K562 (cell line): ENCODE results near the gene ARMC9. TPM values are rescaled to one million over a fixed set of nuclear protein-coding genes. Genes with fewer than 3 reads are reported as not detected.

ENCODE experiments used
- ATAC-seq: fragments of 200-7000 bp; cut with Tn5 transposase; 3 replicates; pipeline ENCODE4 v1.9.1; 2020; ENCODE audit warnings: moderate library complexity
- BruUV-seq: library from RNA; stranded (reverse); fragments of 400-500 nt; replicated peaks from 2 replicates; lab custom pipeline; 2021; lab: Mats Ljungman, UMichigan
- CTCF ChIA-PET: fragments of 300-600 bp; formaldehyde crosslinking; extraction: SDS; loops from one replicate; lab custom pipeline; 2021; ENCODE audit warnings: low intra/inter-chr PET ratio; lab: Yijun Ruan, JAX
- POLR2A ChIA-PET: fragments of 300-600, 350-650 bp; sonication (Branson Sonifier 250); formaldehyde crosslinking; extraction: SDS; loops from one replicate; lab custom pipeline; 2021; ENCODE audit warnings: antibody characterized with exemption, inconsistent platforms; lab: Yijun Ruan, JAX
- DNase-seq, 4 experiments: peaks; one replicate each; pipeline versions ENCODE4 v3.0.0 to v3.0.0-alpha.2; 2011 to 2018; ENCODE audit warnings: low spot score in 3 of 4, mixed read lengths in 3 of 4; ENCODE audit errors: extremely low read depth in 1 of 4
- FAIRE-seq: peaks from 2 replicates; lab custom pipeline; 2011; peaks lifted over from hg19 to GRCh38; lab: Jason Lieb, UNC
- H2AFZ ChIP-seq: 2 replicates; pipeline ENCODE4 v1.6.0; 2011; ENCODE audit warnings: low read depth, low read length, control low read depth, inconsistent platforms
- H3K27ac ChIP-seq: fragments of 200-600 bp; 3 replicates; pipeline ENCODE4 v1.8.0; 2011; ENCODE audit warnings: low read depth, mild to moderate bottlenecking, control low read depth, inconsistent platforms, low read length, moderate library complexity, mixed read lengths; ENCODE audit errors: extremely low read depth
- H3K27me3 ChIP-seq, 2 experiments: fragments of 300-600 bp in 1 of 2; 2 replicates in 1 of 2; 3 replicates in 1 of 2; pipeline versions ENCODE4 v1.6.0 to v1.8.0; 2011; ENCODE audit warnings: inconsistent platforms in 2 of 2, low read length in 2 of 2, mild to moderate bottlenecking in 1 of 2, mixed read lengths in 1 of 2, moderate library complexity in 1 of 2; ENCODE audit not compliant: control insufficient read depth in 2 of 2, insufficient read depth in 2 of 2
- H3K36me3 ChIP-seq: fragments of 300-600 bp; 3 replicates; pipeline ENCODE4 v1.8.0; 2011; ENCODE audit warnings: mild to moderate bottlenecking, low read length, inconsistent platforms; ENCODE audit not compliant: control insufficient read depth, insufficient read depth
- H3K4me1 ChIP-seq, 2 experiments: fragments of 200-600 bp in 1 of 2; replicated peaks in 1 of 2; 2 replicates in 1 of 2; 3 replicates in 1 of 2; pipeline versions ENCODE4 v1.5.1 to v1.8.0; 2011; ENCODE audit warnings: inconsistent platforms in 2 of 2, low read length in 2 of 2, mild to moderate bottlenecking in 1 of 2, mixed read lengths in 1 of 2, moderate library complexity in 1 of 2; ENCODE audit not compliant: control insufficient read depth in 2 of 2, insufficient read depth in 2 of 2
- H3K4me2 ChIP-seq: 2 replicates; pipeline ENCODE4 v1.6.1; 2011; ENCODE audit warnings: low read length, control low read depth, inconsistent platforms, mixed read lengths; ENCODE audit not compliant: insufficient read depth
- H3K4me3 ChIP-seq: fragments of 200-600 bp; sonication (generic), shearing (Covaris generic); 2 replicates; pipeline ENCODE4 v1.5.1; 2016; ENCODE audit warnings: control low read depth, inconsistent platforms
- H3K79me2 ChIP-seq: fragments of 200-600 bp; 3 replicates; pipeline ENCODE4 v1.8.0; 2011; ENCODE audit warnings: low read length, inconsistent platforms; ENCODE audit not compliant: control insufficient read depth, insufficient read depth
- H3K9ac ChIP-seq, 2 experiments: 2 replicates each; pipeline versions ENCODE4 v1.6.0 to v1.6.1; 2011; ENCODE audit warnings: low read depth in 2 of 2, low read length in 2 of 2, control low read depth in 1 of 2, inconsistent platforms in 1 of 2, mild to moderate bottlenecking in 1 of 2, mixed read lengths in 1 of 2; ENCODE audit not compliant: insufficient read depth in 1 of 2
- H3K9me1 ChIP-seq: one replicate; pipeline ENCODE4 v1.6.0; 2011; ENCODE audit warnings: inconsistent platforms, mild to moderate bottlenecking, low read length, moderate library complexity; ENCODE audit not compliant: control insufficient read depth, insufficient read depth
- H3K9me3 ChIP-seq: replicated peaks from 2 replicates; pipeline ENCODE4 v1.5.1; 2011; ENCODE audit warnings: low read depth, low read length, inconsistent platforms; ENCODE audit not compliant: control insufficient read depth, insufficient read depth
- H4K20me1 ChIP-seq: replicated peaks from 2 replicates; pipeline ENCODE4 v1.6.1; 2011; ENCODE audit warnings: low read length, inconsistent platforms, mixed read lengths; ENCODE audit not compliant: control insufficient read depth, insufficient read depth
- ATF7 ChIP-seq: fragments of 450-650 bp; IDR thresholded peaks from 2 replicates; pipeline ENCODE4 v1.7.1; 2014; ENCODE audit warnings: mild to moderate bottlenecking, moderate library complexity
- NCOA1 ChIP-seq: fragments of 450-650 bp; IDR thresholded peaks from 2 replicates; pipeline ENCODE4 v1.6.1; 2016; ENCODE audit warnings: low read depth
- NFXL1 ChIP-seq: fragments of 450-650 bp; formaldehyde crosslinking; IDR thresholded peaks from 2 replicates; pipeline ENCODE4 v1.4.0; 2021; ENCODE audit warnings: mild to moderate bottlenecking
- ZC3H8 ChIP-seq: fragments of 450-650 bp; IDR thresholded peaks from 2 replicates; pipeline ENCODE4 v1.6.1; 2017
- ZNF41 ChIP-seq: fragments of 250-450 bp; sonication (Bioruptor Pico); conservative IDR thresholded peaks from 2 replicates; pipeline ENCODE4 v1.4.0; 2020; ENCODE audit warnings: mild to moderate bottlenecking
- ZNF644 ChIP-seq: fragments of 200-800 bp; sonication (Bioruptor generic); IDR thresholded peaks from 2 replicates; pipeline ENCODE4 v1.6.1; 2016; ENCODE audit warnings: low read depth, missing genetic modification characterization, missing compliant biosample characterization
- WGBS: fragments of 100-300 bp; shearing (Covaris generic); methylation state at CpG from one replicate; pipeline ENCODE4 v1.1.6; 2016; ENCODE audit warnings: low coverage, mixed read lengths; ENCODE audit not compliant: insufficient coverage; ENCODE audit errors: missing lambda C conversion rate; 5-methylcytosine and 5-hydroxymethylcytosine counted together
- in situ Hi-C: fragments of 300-500 bp; cut with MboI; formaldehyde crosslinking; loops from 4 replicates; pipeline ENCODE4 v1.15.0; 2018; ENCODE audit warnings: inconsistent platforms, mixed read lengths
- intact Hi-C: fragments of 100-400 bp; cut with micrococcal nuclease; formaldehyde crosslinking; loops from 2 replicates; pipeline ENCODE4 v1.14.2; 2022
- polyA plus RNA-seq, 8 experiments: library from polyadenylated mRNA; depleted of rRNA in 4 of 8; stranded (reverse) in 5 of 8; unstranded in 3 of 8; fragments of >200 nt; fragmentation: Nextera tagmentation in 2 of 8; fragmentation: Illumina TruSeq in 1 of 8; extraction: Ambion mirVana in 2 of 8; extraction: Trizol in 1 of 8; gene quantifications; 2 replicates each; pipeline versions ENCODE4 v1.2.1 to v1.2.3, GENCODE V29; 2011 to 2014; ENCODE audit warnings: inconsistent platforms in 1 of 8, missing spikeins in 1 of 8
- total RNA-seq, 7 experiments: library from RNA; depleted of rRNA in 6 of 7; stranded (reverse); fragments of >200 nt in 6 of 7; fragmentation: Illumina TruSeq in 2 of 7; extraction: Trizol in 2 of 7; gene quantifications; 2 replicates each; pipeline versions ENCODE4 v1.2.1 to v1.2.3, GENCODE V29; 2011 to 2021; ENCODE audit warnings: low replicate concordance in 1 of 7
- TF ChIP-seq, protein P1 (sequence below): fragments of 450-650 bp; formaldehyde crosslinking; conservative IDR thresholded peaks from 2 replicates; pipeline ENCODE4 v1.4.0; 2022; ENCODE audit warnings: mild to moderate bottlenecking, missing genetic modification characterization
- TF ChIP-seq, protein P2 (sequence below): fragments of 250-450 bp; sonication (Bioruptor Pico); IDR thresholded peaks from 2 replicates; pipeline ENCODE4 v1.5.0; 2020; ENCODE audit warnings: mild to moderate bottlenecking
- TF ChIP-seq, protein P3 (sequence below): fragments of 250-450 bp; sonication (Bioruptor Pico); IDR thresholded peaks from 2 replicates; pipeline ENCODE4 v1.8.0; 2022; ENCODE audit warnings: inconsistent platforms
- TF ChIP-seq, protein P4 (sequence below): sonication (generic); IDR thresholded peaks from 2 replicates; pipeline ENCODE4 v1.6.1; 2016

Gene ARMC9
- total and polyA plus RNA-seq, 9 of the 15 experiments (the other 6 are each of a cell fraction or from before 2014, with no cell fraction given) = 0.36 to 2.3 (median 1.1) TPM

DNA sequence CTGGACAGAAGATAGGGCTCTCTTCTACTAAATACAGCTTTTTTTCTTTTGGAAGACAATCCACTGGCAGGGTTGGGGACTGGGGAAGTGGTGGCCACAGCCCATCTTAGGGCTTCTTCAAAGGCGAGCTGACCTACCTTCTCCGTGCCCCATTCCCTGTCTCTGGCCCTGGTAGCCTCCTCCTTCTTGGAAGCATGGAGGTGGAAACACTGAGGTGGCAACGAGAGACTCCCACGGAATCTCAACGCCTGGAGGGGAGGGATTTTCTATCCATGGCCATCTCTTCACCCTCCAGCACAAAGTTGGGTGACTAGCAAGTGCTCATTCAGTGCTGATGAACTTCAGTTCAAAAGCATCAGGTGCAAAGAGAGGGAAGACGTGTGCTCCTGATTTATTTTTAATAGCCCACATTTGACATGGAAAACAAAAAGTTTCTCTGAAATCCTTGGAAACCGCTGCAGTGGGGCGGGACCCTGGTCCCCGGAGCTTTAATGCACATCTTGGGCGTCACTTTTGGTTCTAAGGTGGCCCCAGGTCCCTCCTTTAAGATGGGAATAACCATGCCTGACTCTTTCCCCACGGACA, 633 bp upstream of the ARMC9 start:
- peaks cover 4% of the 10 kb centered on the region for H3K9me1 ChIP-seq
- 23% methylated on average over 7 of the region's 11 CpGs for WGBS
- DNase-seq (peak in 1 of 4 experiments; percentile 17), FAIRE-seq (no peak), ATAC-seq (no peak)
- no peaks in the 10 kb centered on the region for H4K20me1 ChIP-seq
- peak overlapping the region; percentile 99 for H3K4me2 ChIP-seq
- no peaks in the 10 kb centered on the region for H3K79me2 ChIP-seq
- H2AFZ ChIP-seq = peak overlapping the region; percentile 99
- peak overlapping the region; percentile 70 for H3K4me3 ChIP-seq
- BruUV-seq = TSS peak; percentile 74
- ChIA-PET POLR2A (interaction anchor here (0.6 kb wide), 2 partner anchors 281 to 511 kb away, joined by 3 read pairs; partner anchors contain the start of gene PTMA), CTCF (no interaction called here)
- no peaks in the 10 kb centered on the region for H3K9me3 ChIP-seq
- H3K9ac ChIP-seq = peak overlapping the region; percentile 57 to 85
- H3K36me3 ChIP-seq = no peaks in the 10 kb centered on the region
- H3K27ac ChIP-seq = no peak overlapping the region; the same call in 2 of the 3 replicates
- intact Hi-C loops = no loop called here
- TF ChIP-seq ZC3H8 = no peak
- H3K27me3 ChIP-seq = peaks cover 7 to 8% of the 10 kb centered on the region in 2 experiments
- H3K4me1 ChIP-seq = peaks cover 8 to 22% of the 10 kb centered on the region in 2 experiments; a peak in 4 of 5 replicates
- in situ Hi-C loops = no loop called here

DNA sequence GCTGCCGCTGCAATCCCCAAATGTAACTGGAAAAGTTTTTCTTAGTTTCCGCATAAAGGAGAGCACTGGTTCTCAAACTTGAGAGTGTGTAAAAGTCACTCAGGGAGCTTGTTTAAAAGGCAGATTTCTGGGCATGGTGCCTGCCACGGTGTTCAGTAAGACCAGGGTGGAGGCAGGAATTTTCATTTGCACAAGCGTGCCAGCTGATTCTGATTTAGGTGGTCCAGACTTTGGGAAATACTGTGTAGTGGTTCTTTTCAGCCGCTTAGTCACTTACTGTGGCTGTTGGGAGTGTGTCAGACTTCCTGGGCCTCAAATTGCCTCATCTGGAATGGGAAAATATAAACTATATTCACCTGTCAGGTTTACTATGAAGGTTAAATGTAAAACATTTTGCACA, 788 bp downstream of the ARMC9 start:
- no TSS peak for BruUV-seq
- H2AFZ ChIP-seq = no peak overlapping the region
- TF ChIP-seq, protein P1, sequence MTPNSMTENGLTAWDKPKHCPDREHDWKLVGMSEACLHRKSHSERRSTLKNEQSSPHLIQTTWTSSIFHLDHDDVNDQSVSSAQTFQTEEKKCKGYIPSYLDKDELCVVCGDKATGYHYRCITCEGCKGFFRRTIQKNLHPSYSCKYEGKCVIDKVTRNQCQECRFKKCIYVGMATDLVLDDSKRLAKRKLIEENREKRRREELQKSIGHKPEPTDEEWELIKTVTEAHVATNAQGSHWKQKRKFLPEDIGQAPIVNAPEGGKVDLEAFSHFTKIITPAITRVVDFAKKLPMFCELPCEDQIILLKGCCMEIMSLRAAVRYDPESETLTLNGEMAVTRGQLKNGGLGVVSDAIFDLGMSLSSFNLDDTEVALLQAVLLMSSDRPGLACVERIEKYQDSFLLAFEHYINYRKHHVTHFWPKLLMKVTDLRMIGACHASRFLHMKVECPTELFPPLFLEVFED (CRISPR knock-in tag) = no peak
- TF ChIP-seq, protein P2, sequence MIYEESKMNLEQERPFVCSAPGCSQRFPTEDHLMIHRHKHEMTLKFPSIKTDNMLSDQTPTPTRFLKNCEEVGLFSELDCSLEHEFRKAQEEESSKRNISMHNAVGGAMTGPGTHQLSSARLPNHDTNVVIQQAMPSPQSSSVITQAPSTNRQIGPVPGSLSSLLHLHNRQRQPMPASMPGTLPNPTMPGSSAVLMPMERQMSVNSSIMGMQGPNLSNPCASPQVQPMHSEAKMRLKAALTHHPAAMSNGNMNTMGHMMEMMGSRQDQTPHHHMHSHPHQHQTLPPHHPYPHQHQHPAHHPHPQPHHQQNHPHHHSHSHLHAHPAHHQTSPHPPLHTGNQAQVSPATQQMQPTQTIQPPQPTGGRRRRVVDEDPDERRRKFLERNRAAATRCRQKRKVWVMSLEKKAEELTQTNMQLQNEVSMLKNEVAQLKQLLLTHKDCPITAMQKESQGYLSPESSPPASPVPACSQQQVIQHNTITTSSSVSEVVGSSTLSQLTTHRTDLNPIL = no peak
- no peak for TF ChIP-seq NFXL1 (CRISPR knock-in tag)
- TF ChIP-seq ATF7 = no peak
- TF ChIP-seq NCOA1 = no peak
- TF ChIP-seq, protein P3, sequence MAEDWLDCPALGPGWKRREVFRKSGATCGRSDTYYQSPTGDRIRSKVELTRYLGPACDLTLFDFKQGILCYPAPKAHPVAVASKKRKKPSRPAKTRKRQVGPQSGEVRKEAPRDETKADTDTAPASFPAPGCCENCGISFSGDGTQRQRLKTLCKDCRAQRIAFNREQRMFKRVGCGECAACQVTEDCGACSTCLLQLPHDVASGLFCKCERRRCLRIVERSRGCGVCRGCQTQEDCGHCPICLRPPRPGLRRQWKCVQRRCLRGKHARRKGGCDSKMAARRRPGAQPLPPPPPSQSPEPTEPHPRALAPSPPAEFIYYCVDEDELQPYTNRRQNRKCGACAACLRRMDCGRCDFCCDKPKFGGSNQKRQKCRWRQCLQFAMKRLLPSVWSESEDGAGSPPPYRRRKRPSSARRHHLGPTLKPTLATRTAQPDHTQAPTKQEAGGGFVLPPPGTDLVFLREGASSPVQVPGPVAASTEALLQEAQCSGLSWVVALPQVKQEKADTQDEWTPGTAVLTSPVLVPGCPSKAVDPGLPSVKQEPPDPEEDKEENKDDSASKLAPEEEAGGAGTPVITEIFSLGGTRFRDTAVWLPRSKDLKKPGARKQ (CRISPR knock-in tag) = no peak
- TF ChIP-seq, protein P4, sequence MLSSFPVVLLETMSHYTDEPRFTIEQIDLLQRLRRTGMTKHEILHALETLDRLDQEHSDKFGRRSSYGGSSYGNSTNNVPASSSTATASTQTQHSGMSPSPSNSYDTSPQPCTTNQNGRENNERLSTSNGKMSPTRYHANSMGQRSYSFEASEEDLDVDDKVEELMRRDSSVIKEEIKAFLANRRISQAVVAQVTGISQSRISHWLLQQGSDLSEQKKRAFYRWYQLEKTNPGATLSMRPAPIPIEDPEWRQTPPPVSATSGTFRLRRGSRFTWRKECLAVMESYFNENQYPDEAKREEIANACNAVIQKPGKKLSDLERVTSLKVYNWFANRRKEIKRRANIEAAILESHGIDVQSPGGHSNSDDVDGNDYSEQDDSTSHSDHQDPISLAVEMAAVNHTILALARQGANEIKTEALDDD = no peak
- TF ChIP-seq ZNF41 = no peak
- no peak for TF ChIP-seq ZNF644 (tag)

More for the DNA sequence above, 788 bp downstream of the ARMC9 start:
- Histone ChIP-seq H4K20me1 (no peaks in the 10 kb centered on the region), H3K36me3 (no peaks in the 10 kb centered on the region), H3K79me2 (no peaks in the 10 kb centered on the region), H3K27ac (no peak overlapping the region), H3K9ac (no peak overlapping the region), H3K4me2 (no peak overlapping the region), H3K9me1 (peaks cover 4% of the 10 kb centered on the region), H3K4me1 (peaks cover 8 to 22% of the 10 kb centered on the region in 2 experiments; a peak in 4 of 5 replicates), H3K4me3 (no peak overlapping the region), H3K9me3 (no peaks in the 10 kb centered on the region), H3K27me3 (peaks cover 7 to 8% of the 10 kb centered on the region in 2 experiments)
- ChIA-PET CTCF (no interaction called here), POLR2A (interaction anchor here (1.0 kb wide), 1 partner anchor 14 kb away, joined by 3 read pairs; no protein-coding TSS in a partner anchor)
- in situ Hi-C loops = no loop called here
- FAIRE-seq (no peak), ATAC-seq (no peak), DNase-seq (no peak)
- 76% methylated on average over 5 of the region's 5 CpGs for WGBS
- intact Hi-C loops = no loop called here
